ENCODE measurements around the gene CFAP46.
"Not testable (repeated sequence)": the region's sequence is repeated elsewhere in the genome, so short reads cannot be mapped to it uniquely, and the experiment has no call there.

Gene CFAP46

DNA sequence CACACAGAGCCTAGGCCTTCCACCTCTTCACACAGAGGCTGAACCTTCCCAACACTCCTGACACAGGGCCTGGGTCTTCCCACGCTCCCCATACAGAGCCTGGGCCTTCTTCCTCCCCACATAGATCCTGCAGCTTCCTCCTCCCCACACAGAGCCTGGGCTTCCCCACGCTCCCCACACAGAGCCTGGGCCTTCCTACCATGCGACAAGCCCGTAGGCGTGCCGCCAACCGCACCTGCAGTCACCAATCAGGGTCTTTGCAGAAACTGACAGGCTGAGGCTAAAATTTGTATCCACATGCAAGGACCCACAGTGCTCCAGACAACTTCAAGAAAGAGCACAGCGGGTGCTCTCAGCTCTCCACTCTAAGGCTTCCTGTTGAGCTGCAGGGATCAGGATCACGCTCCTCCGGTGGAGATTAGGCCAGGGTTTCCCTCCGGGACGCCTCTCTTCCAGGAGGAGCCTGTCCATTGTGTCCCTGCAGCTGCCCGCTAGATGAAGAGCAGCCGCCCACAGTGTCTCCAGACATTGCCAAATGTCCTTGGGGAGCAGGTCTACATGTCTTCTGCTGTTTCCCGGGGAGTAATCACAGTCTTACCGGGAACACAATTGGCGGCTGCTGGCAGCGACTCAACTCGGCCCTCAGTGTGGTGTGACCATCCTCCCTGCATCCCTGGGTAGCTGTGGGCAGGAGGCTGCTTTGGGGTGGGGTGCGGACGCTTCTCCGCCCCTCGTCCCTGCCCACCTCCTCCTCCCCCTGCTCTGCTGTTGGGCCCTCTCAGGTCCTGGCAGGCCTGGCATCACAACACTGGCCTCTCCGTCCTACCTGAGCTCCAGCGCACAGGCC lies 9.7 kb downstream of the CFAP46 start:
- intact Hi-C loops (cut with DNase I): no loop called here
- DNase-seq: peak in 5 of 10 donors; percentile 28 to 89 (median 74)

DNA sequence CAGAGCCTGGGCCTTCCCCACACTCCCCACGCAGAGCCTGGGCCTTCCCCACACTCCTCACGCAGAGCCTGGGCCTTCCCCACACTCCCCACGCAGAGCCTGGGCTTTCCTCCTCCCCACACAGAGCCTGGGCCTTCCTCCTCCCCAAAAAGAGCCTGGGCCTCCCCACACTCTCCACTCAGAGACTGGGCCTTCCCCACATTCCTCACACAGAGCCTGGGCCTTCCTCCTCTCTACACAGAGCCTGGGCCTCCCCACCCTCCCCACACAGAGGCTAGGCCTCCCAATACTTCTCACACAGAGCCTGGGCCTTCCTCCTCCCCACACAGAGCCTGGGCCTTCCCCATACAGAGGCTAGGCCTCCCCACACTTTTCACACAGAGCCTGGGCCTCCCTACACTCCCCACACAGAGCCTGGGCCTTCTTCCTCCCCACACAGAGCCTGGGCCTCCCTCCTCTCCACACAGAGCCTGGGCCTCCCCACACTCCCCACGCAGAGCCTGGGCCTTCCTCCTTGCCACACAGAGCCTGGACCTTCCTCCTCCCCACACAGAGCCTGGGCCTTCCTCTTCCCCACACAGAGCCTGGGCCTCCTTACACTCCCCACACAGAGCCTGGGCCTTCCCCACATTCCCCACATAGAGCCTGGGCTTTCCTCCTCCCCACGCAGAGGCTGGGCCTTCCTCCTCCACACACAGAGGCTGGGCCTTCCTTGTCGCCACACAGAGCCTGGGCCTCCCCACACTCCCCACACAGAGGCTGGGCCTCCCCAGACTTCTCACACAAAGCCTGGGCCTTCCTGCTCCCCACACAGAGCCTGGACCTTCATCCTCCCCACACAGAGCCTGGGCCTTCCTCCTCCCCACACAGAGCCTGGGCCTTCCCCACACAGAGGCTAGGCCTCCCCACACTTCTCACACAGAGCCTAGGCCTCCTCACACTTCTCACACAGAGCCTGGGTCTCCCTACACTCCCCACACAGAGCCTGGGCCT lies 10.8 kb downstream of the CFAP46 start:
- intact Hi-C loops (cut with DNase I): not testable (repeated sequence)
- DNase-seq: peak in 2 of 10 donors; percentile 39 to 73

DNA sequence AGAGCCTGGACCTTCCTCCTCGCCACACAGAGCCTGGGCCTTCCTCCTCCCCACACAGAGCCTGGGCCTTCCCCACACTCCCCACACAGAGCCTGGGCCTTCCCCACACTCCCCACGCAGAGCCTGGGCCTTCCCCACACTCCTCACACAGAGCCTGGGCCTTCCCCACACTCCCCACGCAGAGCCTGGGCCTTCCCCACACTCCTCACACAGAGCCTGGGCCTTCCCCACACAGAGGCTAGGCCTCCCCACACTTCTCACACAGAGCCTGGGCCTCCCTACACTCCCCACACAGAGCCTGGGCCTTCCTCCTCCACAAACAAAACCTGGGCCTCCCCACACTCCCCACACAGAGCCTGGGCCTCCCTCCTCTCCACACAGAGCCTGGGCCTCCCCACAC lies 11.7 kb downstream of the CFAP46 start:
- peak in 1 of 10 donors; percentile 41 for DNase-seq

DNA sequence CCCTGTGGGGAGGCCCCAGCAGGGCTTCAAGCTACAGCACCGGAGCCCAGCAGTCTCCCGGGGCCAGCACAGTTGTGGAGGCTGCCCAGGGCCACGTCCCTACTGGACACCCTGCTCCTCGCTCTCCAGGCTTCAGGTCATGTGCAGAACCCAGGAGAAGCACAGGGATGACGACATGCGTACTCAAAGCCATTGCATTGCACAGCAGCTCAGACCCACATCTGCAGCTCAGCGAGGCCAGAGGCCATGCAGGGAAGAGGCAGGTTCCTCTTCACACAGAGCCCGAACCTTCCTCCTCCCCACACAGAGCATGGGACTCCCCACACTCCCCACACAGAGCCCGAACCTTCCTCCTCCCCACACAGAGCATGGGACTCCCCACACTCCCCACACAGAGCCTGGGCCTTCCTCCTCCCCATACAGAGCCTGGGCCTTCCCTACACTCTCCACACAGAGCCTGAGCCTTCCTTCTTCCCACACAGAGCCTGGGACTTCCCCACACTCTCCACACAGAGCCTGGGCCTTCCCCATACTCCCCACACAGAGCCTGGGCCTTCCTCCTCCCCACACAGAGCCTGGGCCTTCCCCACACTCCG lies 12.3 kb downstream of the CFAP46 start:
- DNase-seq: peak in 2 of 10 donors; percentile 30 to 67
- intact Hi-C loops (cut with DNase I): no loop called here

More for the DNA sequence above, 11.7 kb downstream of the CFAP46 start:
- intact Hi-C loops (cut with DNase I): not testable (repeated sequence)

DNA sequence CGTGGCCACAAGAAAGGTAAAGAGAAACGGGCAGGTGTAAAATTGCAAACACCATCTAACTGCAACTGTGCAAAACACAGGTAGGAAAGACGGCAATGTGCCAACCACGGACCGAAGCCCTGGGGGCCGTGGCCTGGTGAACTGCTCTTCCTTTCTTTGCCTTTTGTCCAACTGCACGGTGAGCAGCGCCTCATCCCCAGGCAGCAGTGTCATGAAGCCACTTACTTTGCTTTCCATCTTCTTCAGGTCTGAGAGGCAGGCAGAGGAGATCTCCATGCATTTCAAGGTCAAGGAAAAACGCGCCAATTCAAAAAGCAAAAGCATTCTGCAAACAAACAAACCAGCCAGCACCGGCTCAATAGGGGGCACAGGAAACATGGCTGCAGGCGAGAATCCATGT lies 12.9 kb downstream of the CFAP46 start:
- DNase-seq: peak in 1 of 10 donors; percentile 41
- intact Hi-C loops (cut with DNase I): no loop called here

DNA sequence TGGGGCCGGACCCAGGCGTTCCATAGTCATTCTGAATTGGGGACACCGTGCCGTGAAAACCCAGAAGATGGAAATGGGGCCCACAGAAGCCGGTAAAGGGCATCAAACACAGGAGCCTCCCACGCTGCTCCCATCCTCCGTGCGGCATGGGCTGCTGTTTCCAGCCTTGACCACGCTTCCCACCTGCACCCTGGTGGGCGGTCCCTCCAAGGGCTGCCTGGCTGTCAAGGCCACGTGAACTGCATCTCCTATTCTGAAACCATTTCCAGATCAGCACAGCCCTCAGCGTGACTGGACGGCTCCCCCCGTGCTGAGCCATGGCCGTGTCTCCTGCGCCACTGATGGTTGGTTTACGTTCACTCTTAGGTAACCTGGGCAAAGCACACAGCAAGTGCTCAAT lies 14.1 kb downstream of the CFAP46 start:
- DNase-seq: peak in 3 of 10 donors; percentile 47 to 55 (median 55)
- intact Hi-C loops (cut with DNase I): no loop called here

DNA sequence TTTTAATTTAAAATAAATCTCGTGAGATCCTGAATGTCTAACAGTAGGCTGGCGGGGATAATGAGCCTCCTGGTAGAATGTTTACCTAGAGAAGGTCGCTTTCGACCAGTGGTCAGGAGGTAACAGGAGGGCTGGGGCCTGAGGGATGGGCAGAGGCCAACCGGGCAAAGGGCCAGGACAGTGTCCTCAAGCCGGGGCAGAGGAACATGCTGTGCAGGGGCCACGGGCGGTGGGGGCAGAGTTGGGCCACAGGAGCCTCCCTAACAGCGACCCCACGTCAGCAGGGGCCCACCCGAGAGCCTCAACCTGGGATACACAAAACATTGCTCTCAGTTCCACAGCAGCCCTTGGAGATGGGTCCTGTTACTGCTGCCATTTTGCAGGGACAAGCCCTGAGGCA lies 14.5 kb downstream of the CFAP46 start:
- DNase-seq: peak in 3 of 10 donors; percentile 40 to 86 (median 78)
- intact Hi-C loops (cut with DNase I): no loop called here

DNA sequence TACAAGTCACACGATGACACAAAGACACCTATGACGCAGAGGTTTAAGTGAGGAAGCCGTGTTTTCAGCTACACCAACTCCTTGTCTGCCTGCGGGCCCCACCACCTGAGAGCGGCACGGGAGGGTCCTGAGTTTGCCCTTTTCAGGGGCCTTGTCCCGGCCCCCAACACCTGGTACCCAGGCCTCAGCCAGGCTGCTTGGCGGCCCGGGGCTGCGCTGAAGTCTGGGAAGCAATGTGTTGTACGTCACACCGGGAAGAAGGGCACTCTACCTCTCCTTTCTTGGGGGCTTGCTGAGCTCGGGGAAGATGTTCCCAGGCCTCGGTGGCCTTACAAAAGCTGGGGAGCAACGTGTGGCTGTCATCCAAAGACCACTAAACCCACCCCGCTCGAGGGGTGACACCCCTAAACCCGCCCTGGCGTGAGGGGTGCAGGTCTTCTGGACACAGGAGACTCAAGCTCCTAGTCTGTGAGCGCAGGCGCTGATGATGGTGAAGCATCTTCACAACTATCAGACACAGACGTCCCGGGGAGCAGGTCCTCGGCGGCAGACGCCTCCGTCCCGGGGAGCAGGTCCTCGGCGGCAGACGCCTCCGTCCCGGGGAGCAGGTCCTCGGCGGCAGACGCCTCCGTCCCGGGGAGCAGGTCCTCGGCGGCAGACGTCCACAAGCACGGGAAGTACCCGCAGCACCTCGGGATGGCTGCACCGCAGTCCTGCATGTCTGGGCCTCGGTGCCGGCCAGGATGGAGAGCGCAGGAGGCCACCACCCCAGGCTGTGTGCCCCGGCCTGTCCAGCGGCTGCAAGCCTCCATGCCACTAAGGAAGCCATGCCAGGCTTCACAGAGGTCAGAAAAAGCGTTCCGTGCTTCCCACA lies 15.4 kb downstream of the CFAP46 start:
- intact Hi-C loops (cut with DNase I): no loop called here
- peak in 4 of 10 donors; percentile 19 to 80 (median 65) for DNase-seq

DNA sequence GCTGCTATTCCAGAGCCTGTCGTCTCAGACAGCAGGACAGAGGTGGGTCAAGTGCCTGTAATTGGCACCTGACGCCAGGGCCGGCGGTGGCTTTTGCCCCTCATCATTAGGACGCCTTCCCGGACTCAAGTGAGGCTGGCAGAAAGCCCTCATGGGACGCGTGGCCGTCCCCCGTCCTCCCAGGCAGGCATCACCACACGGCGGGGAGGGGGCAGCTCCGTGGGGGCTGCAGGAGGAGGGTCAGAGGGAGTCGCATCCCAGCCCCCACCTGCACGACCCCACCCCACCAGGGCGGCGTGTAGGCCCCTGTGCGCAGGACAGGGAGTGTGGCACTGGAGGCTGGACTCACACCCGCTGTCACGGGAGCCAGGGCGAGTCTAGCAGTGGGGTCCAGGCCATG lies 16.3 kb downstream of the CFAP46 start:
- peak in 3 of 10 donors; percentile 22 to 56 (median 54) for DNase-seq
- intact Hi-C loops (cut with DNase I): no loop called here

DNA sequence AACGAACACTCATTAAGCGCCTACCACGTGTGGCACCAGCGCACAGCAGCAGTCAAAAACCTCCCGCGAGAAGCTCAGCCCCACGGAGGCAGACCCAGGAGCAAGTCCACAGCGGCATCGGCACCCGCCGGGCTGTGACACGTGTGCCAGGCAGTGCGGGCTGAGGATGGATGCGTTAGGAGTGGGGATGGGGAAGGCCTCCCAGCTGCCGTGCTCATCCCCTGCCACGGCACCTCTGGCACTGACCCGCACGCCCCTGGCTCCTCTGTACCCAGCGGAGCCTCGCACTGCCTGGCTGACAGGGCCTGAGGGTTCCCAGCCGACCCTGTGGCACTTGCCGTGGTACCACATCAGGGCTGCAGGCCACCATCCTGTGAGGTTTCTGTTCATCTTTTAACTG lies 16.8 kb downstream of the CFAP46 start:
- peak in 3 of 10 donors; percentile 24 to 69 (median 50) for DNase-seq
- intact Hi-C loops (cut with DNase I): no loop called here

DNA sequence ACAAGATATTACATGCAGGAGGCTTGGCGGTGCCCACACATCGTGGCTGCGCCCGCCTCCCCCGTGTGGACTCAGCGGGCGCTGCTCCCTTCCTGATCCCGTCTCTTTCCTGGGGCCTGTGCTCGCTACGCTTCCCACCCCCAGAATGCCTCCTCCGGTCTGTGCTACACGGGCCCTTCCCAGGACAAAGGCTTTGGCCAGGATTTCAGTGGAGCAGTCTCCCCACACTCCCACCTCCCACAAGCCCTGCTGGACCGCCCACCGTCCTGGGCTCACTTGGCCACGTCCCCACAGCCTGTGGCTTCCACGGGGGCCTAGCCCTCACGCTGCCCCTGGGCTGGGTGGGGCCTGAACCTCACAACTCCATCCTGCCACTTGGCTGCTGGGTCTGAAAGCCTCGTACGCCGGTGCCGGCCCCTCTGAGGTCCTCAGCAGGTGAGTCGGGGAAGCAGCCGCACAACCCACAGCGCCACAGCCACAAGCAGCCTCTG lies 17.3 kb downstream of the CFAP46 start:
- intact Hi-C loops (cut with DNase I): no loop called here
- DNase-seq: peak in 4 of 10 donors; percentile 17 to 71 (median 50)

DNA sequence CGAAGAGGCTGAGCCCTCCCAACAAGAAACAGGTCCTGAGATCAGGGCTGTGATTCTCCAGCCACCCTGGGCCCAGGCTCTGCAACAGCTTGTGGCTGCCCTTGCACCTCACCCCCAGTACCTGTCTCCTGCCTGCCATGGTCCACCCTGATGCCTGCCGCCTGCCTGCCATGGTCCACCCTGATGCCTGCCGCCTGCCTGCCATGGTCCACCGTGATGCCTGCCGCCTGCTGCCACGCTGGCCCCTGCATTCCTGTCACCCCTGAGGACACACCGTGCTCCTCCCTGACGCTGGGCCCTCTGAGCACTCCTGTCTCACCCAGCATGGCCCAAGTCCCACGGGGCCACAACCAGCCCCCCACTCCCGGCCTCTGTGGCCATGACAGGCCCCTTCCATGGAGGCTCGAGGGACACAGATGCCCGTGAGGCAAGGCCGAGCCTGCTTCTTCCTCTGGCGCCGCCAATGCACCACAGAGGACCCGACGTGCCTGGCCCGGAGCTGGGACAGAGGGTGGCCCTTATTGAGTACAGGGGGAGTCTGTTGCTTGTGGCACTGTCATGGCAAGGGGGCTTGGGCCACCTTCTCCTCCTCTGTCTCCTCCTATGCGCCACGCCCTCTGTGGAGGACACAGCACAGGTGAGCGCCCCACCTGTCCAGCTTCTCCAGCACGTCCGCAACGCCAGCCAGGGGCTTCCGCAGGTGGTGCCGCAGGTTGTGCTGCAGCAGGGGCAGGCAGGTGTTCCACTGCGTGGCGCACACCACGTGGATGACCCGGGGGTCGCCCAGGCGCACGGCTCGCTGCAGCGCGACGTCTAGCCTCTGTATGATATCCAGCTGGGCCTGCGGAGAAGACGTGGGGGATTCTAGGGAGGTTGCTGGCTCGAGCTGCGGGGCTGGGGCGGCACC lies 18.1 kb downstream of the CFAP46 start:
- intact Hi-C loops (cut with DNase I): no loop called here
- DNase-seq: peak in 4 of 10 donors; percentile 20 to 76 (median 71)

DNA sequence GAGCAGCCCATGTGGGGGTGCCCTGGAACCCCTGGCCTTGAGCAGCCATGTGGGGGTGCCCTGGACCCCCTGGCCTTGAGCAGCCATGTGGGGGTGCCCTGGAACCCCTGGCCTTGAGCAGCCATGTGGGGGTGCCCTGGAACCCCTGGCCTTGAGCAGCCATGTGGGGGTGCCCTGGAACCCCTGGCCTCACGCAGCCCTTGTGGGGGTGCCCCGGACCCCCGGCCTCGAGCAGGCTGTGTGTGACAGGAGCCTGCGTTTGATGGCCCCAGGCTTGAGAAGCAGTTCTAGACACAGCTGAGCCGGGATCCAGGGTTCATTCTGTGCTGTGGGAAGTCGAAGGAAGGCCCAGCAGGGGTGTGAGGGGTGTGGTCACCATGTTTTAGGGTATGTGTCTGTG lies 19.0 kb downstream of the CFAP46 start:
- DNase-seq: peak in 2 of 10 donors; percentile 58 to 65
- intact Hi-C loops (cut with DNase I): not testable (repeated sequence)

DNA sequence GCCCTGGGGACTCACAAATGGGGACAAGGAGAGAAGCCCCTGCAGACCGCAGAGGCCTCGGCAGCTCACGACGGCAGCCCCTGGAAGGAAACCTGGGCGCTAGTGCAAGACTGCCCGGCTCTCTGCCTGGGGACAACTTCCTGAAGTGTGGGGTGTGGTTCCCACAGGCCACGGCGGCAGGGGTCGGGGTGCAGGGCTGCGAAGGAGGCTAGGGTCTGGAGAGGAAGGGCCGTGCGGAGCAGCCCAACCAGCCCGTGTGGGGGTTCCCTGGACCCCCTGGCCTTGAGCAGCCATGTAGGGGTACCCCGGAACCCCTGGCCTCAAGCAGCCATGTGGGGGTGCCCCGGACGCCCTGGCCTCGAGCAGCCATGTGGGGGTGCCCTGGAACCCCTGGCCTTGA lies 19.5 kb downstream of the CFAP46 start:
- DNase-seq: peak in 4 of 10 donors; percentile 16 to 62 (median 52)
- intact Hi-C loops (cut with DNase I): no loop called here

DNA sequence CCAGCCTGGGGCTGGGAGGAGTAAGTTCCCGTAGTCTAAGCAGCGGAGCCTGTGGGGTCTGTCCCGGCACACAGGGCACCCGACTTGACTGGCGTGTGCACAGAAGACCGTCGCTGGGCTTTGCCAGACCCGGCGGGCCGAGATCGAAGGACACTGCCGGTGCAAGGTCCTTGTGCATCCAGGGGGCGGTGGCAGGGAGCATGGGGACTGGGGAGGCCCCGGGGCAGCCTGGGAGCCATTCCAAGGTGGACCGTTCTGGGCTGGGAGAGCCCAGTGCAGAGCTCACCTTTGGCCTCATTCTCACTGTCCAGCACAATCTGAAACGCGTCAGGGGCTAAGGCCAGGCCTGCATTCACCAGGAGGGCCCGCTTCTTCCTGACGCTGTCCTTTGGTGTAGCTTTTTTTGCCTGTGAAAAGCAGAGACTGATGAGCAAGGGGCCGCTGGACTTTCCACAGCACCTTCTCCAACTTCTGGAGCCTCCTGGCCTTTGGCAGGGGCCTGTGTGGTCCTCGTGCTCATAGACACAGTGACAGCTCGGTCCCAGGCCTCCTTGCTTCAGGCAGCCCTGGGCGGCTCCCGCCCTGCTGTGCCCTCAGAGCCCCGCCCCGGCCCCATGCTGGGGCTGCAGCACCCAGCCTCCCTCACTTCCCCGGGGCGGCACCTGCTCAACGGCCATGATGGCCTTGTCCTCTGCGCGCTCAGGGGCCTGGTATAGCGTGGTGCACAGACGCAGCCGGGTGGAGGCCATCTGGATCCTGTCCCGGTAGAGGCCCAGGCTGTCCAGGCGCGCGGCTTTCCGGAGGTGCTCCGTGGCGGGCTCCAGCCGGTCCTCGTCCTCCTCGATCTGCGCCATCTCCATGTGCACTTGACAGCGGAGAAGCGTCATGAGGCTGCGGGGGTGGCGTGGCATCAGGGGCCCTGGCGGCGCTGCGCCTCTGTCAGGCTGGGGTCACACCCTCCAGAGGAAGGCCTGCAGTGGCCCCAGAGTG lies 20.3 kb downstream of the CFAP46 start:
- DNase-seq: peak in 5 of 10 donors; percentile 4 to 79 (median 57)

DNA sequence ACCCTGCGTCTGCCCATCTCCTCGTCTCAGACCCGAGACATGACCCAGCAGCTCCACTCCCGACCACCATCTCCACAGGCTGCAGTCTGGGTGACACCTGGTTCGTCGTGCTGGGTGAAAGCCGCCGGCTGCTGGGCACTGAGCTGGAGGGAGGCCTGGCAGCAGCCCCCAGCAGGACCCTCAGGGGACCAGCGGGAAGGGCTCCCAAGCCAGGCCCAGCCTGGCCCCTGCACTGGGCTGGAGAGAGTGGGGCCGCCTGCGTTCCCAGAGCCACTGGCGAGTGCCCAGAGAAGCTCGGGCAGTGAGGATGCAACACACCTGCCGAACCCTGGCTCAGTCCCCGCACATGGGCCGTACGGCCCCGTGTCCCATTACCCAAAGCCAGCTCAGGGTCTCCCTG lies 21.3 kb downstream of the CFAP46 start:
- intact Hi-C loops (cut with DNase I): no loop called here

More for the DNA sequence above, 20.3 kb downstream of the CFAP46 start:
- intact Hi-C loops (cut with DNase I): no loop called here

More for the DNA sequence above, 21.3 kb downstream of the CFAP46 start:
- peak in 4 of 10 donors; percentile 20 to 77 (median 54) for DNase-seq
